Brain microvascular endothelial cell (primary cell): ENCODE measurements around the gene OPRD1.
"Not testable (repeated sequence)": the region's sequence is repeated elsewhere in the genome, so short reads cannot be mapped to it uniquely, and the experiment has no call there.

Experiments
- DNase-seq: peaks from one replicate; pipeline ENCODE4 v3.0.0-alpha.2; 2020
- H3K27ac ChIP-seq: fragments of 250-450 bp; sonication (Bioruptor Pico); 2 replicates; pipeline ENCODE4 v1.5.1; 2020; ENCODE audit warnings: mild to moderate bottlenecking, moderate library complexity
- H3K27me3 ChIP-seq: fragments of 250-450 bp; sonication (Bioruptor Pico); replicated peaks from 2 replicates; pipeline ENCODE4 v1.5.1; 2020; ENCODE audit warnings: mild to moderate bottlenecking
- H3K36me3 ChIP-seq: fragments of 250-450 bp; sonication (Bioruptor Pico); replicated peaks from 2 replicates; pipeline ENCODE4 v1.5.1; 2020; ENCODE audit warnings: mild to moderate bottlenecking
- H3K4me3 ChIP-seq: 2 replicates; pipeline ENCODE4 v1.5.1; 2011; ENCODE audit warnings: low read depth, mild to moderate bottlenecking, control low read depth, low read length, moderate library complexity
- CTCF ChIP-seq: IDR thresholded peaks from 2 replicates; pipeline ENCODE4 v1.5.1; 2011; ENCODE audit warnings: low read depth, mild to moderate bottlenecking, moderate library complexity, low read length, control low read depth, inconsistent platforms; ENCODE audit errors: missing control alignments
- in situ Hi-C: cut with HindIII; loops from 2 replicates; pipeline ENCODE4 v1.10.0; 2017; ENCODE audit warnings: low sequenced_read_pairs, low pct_ligation_motif_present

The OPRD1 gene

GRCh38 chr1:28792644-28793121, 19.3 kb upstream of the OPRD1 start:
- in situ Hi-C loops, result no loop called here
- Histone ChIP-seq H3K27ac (no peak overlapping the region), H3K27me3 (no peaks in the 10 kb centered on the region), H3K36me3 (no peaks in the 10 kb centered on the region), H3K4me3 (no peak overlapping the region)
- no peak for DNase-seq
- TF ChIP-seq CTCF, result peak; percentile 29

- in situ Hi-C loops, H3K36me3 ChIP-seq, H3K27me3 ChIP-seq, H3K27ac ChIP-seq, DNase-seq, H3K4me3 ChIP-seq: not testable (repeated sequence)
These were observed 17.4 kb upstream of the OPRD1 start for GRCh38 chr1:28794582-28794981.

GRCh38 chr1:28796352-28797211, 15.4 kb upstream of the OPRD1 start:
- Histone ChIP-seq H3K27me3 (no peaks in the 10 kb centered on the region), H3K36me3 (no peaks in the 10 kb centered on the region), H3K4me3 (no peak overlapping the region), H3K27ac (no peak overlapping the region)
- in situ Hi-C loops, result no loop called here
- DNase-seq, result no peak
- TF ChIP-seq CTCF, result no peak

GRCh38 chr1:28800324-28800723, 11.6 kb upstream of the OPRD1 start:
- Histone ChIP-seq H3K4me3 (no peak overlapping the region), H3K27me3 (no peaks in the 10 kb centered on the region), H3K27ac (no peak overlapping the region), H3K36me3 (no peaks in the 10 kb centered on the region)
- no peak for TF ChIP-seq CTCF
- in situ Hi-C loops, result no loop called here
- no peak for DNase-seq

- no peak for DNase-seq
- no peak overlapping the region for H3K27ac ChIP-seq
- no peak for TF ChIP-seq CTCF
- no peaks in the 10 kb centered on the region for H3K27me3 ChIP-seq
- H3K36me3 ChIP-seq, result no peaks in the 10 kb centered on the region
- in situ Hi-C loops, result no loop called here
- H3K4me3 ChIP-seq, result no peak overlapping the region
These were observed 10.5 kb upstream of the OPRD1 start for GRCh38 chr1:28801461-28801860.

GRCh38 chr1:28803051-28803450, 8.9 kb upstream of the OPRD1 start:
- in situ Hi-C loops, result no loop called here
- no peak overlapping the region for H3K4me3 ChIP-seq
- H3K36me3 ChIP-seq, result no peaks in the 10 kb centered on the region
- no peak for TF ChIP-seq CTCF
- no peak for DNase-seq
- H3K27ac ChIP-seq, result no peak overlapping the region
- H3K27me3 ChIP-seq, result no peaks in the 10 kb centered on the region
